HG02852 (cell line): ENCODE results near the gene FIBP.
"Not testable (repeated sequence)": the region's sequence is repeated elsewhere in the genome, so short reads cannot be mapped to it uniquely, and the experiment has no call there.

Source experiments
- ATAC-seq: cut with Tn5 transposase; IDR thresholded peaks from one replicate; pipeline ENCODE4 v1.9.1; 2021; ENCODE audit warnings: mild to moderate bottlenecking, moderate library complexity; ENCODE audit not compliant: unreplicated experiment

Gene FIBP

DNA sequence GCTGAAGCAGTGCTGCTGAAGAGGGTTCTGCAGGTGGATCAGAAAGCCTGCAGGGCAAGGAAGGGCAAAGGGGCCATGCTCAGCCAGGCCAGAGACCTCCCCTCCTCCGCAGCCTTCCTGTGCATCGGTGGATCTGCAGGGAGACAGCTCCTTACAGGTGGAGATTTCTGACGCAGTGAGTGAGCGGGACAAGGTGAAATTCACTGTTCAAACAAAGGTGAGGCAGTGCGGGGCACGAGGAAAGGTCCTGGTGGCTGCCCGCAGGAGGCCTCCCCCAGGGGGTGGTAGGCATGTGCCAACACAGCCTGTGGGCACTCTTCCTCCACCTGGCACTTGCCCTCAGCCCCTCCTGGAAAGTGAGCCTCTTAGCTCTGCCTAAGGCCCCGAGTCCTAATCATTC is 38.9 kb downstream of the FIBP start:
- ATAC-seq = no peak

- ATAC-seq = not testable (repeated sequence)
These were observed 39.6 kb downstream of the FIBP start for GRCh38 chr11:65848693-65849092.

DNA sequence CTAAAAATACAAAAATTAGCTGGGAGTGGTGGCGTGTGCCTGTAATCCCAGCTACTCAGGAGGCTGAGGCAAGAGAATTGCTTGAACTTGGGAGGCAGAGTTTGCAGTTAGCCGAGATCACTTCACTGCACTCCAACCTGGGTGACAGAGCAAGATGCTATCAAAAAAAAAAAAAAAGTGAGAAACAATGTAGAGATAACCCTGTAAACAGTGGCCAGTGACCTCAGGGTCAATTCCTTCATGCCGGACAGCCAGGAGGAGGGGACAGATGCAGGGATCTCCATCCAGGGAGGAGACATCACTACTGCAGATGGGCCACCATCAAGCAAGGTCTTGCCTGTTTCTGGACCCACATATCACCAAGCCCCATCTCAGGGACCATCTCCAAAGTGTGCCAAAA is 40.5 kb downstream of the FIBP start:
- ATAC-seq = no peak

- ATAC-seq = no peak
These were observed 43.9 kb downstream of the FIBP start for GRCh38 chr11:65844231-65844872.

GRCh38 chr11:65843811-65844210 is 44.5 kb downstream of the FIBP start:
- ATAC-seq = no peak

DNA sequence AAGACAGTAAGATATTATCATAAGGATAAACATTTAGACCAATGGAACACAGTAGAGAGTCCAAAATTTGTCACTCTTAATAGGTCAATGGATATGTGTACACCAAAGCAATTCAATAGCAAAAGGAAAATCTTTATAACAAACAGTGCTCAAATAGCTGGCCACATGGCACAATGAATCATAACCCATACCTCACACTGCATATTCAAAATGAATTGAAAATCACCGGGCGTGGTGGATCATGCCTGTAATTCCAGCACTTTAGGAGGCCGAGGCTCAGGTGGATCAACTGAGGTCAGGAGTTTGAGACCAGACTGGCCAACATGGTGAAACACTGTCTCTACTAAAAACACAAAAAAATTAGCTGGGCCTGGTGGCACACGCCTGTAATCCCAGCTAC is 46.1 kb downstream of the FIBP start:
- ATAC-seq = no peak

DNA sequence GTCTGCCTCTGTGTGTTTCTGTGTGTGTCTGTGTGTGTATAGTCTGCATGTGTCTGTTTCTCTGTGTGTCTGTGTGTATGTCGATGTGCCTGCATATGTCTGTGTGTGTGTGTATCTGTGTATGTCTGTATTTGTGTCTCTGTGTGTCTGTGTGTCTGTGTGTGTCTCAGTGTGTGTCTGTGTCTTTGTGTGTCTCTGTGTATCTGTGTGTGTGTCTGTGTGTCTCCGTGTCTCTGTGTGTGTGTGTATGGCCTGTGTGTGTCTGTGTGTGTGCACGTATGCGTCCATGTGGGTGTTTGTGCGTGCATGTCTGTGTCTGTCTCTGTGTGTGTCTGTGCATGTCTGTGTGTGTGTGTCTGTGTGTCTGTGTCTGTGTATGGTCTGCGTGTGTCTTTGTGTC is 54.1 kb downstream of the FIBP start:
- ATAC-seq = no peak
